HFFc6 (cell line): Measurements from ENCODE around the gene UGT1A8. TPM values are rescaled to one million over a fixed set of nuclear protein-coding genes. Genes with fewer than 3 reads are reported as not detected.
"Not testable (repeated sequence)": the region's sequence is repeated elsewhere in the genome, so short reads cannot be mapped to it uniquely, and the experiment has no call there.

Experiments used
- DNase-seq: peaks from one replicate; pipeline ENCODE4 v3.0.0-alpha.2; 2018
- H3K27ac Mint-ChIP-seq: 2 replicates; pipeline ENCODE4 v1.8.0; 2020; ENCODE audit warnings: mild to moderate bottlenecking, mixed read lengths
- H3K27me3 Mint-ChIP-seq: 2 replicates; pipeline ENCODE4 v1.8.0; 2021; ENCODE audit warnings: mild to moderate bottlenecking, moderate library complexity, mixed read lengths; ENCODE audit not compliant: insufficient read depth
- H3K36me3 Mint-ChIP-seq: 2 replicates; pipeline ENCODE4 v1.8.0; 2021; ENCODE audit warnings: low read depth, mixed read lengths
- H3K4me1 Mint-ChIP-seq: 2 replicates; pipeline ENCODE4 v1.8.0; 2020; ENCODE audit warnings: low read depth, mixed read lengths
- H3K4me3 Mint-ChIP-seq: 2 replicates; pipeline ENCODE4 v1.8.0; 2020; ENCODE audit warnings: mild to moderate bottlenecking, moderate library complexity, mixed read lengths
- H3K9me3 Mint-ChIP-seq: 2 replicates; pipeline ENCODE4 v1.8.0; 2020; ENCODE audit warnings: mild to moderate bottlenecking, mixed read lengths
- CTCF ChIP-seq: fragments of 200-600 bp; sonication (generic); IDR thresholded peaks from 2 replicates; pipeline ENCODE4 v1.5.0; 2021; ENCODE audit warnings: antibody characterized with exemption, mild to moderate bottlenecking
- total RNA-seq, 6 experiments: library from RNA; stranded (reverse); fragmentation: NEBNext Ultra II Directional; extraction: Animal tissue kit (Norgen Biotek cat#: 25700); gene quantifications; 2 replicates in 1 of 6; 3 replicates in 5 of 6; pipeline ENCODE4 v1.2.3, GENCODE V29; 2021

UGT1A8 gene
- total RNA-seq, 6 experiments from 2014 or later: not detected

- Mint-ChIP-seq H3K36me3 (no peaks in the 10 kb centered on the region), H3K4me1 (peaks cover 4% of the 10 kb centered on the region; the same call in 1 of the 2 replicates), H3K27ac (no peak overlapping the region), H3K9me3 (no peaks in the 10 kb centered on the region; the same call in 1 of the 2 replicates), H3K27me3 (peaks cover 7% of the 10 kb centered on the region; the same call in 1 of the 2 replicates), H3K4me3 (no peak overlapping the region)
- TF ChIP-seq CTCF: no peak
- no peak for DNase-seq
Observed at GRCh38 chr2:233693963-233694362, 76.5 kb downstream of the UGT1A8 start.

DNA sequence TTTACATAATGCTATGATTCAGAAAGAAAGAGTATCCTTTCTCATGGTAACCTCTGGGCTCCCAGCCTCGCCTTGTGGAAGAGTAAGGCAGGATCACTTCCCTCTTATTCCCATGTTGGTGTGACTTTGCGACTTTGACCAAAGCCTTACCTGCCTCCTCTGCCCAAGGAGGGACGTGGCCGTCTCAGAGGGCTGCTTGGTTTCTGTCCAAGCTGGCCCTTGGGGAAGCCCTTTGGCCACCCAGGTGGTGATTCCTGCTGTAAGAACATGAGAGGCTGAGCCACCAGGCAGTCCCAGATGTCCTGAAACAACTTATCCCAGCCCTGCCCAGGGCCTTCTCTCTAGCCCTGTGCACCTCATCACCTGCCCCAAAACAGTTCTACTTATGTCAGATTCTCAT lies 81.3 kb downstream of the UGT1A8 start:
- Mint-ChIP-seq H3K4me3 (no peak overlapping the region), H3K27me3 (no peaks in the 10 kb centered on the region), H3K9me3 (no peaks in the 10 kb centered on the region; the same call in 1 of the 2 replicates), H3K36me3 (no peaks in the 10 kb centered on the region), H3K27ac (no peak overlapping the region), H3K4me1 (no peaks in the 10 kb centered on the region; the same call in 1 of the 2 replicates)
- TF ChIP-seq CTCF: no peak
- no peak for DNase-seq

DNA sequence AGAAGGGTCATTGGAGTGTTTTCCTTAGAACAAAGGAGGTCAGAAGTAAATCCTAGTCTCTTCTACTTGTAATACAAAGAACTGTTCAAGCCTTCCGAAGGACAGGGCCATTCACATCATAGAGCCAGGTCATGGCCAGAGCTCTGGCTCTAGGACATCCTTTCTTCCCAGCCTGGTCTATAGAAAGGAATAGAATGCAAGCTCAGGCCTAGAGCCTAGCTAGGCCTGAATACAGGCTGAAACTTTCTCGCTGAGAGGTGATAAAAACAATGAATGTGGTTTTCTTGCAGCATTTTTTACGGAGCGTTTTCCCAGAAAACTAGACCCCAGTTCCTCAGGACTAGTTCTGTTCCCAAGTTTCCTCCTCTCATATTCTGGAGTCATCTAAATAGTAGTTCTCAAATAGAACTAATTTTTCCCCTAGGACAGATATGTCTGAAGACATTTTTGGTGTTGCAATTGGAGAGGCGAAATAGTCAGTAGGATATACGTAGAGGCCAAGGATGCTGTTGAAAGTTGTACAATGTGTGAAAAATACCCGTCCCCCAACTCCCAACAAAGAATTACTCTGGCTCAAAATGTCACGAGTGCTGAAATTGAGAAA lies 82.1 kb downstream of the UGT1A8 start:
- Mint-ChIP-seq H3K27me3 (no peaks in the 10 kb centered on the region), H3K27ac (peak overlapping the region; percentile 93), H3K9me3 (no peaks in the 10 kb centered on the region; the same call in 1 of the 2 replicates), H3K4me3 (no peak overlapping the region), H3K4me1 (no peaks in the 10 kb centered on the region; the same call in 1 of the 2 replicates), H3K36me3 (no peaks in the 10 kb centered on the region)
- DNase-seq: no peak
- TF ChIP-seq CTCF: no peak

DNA sequence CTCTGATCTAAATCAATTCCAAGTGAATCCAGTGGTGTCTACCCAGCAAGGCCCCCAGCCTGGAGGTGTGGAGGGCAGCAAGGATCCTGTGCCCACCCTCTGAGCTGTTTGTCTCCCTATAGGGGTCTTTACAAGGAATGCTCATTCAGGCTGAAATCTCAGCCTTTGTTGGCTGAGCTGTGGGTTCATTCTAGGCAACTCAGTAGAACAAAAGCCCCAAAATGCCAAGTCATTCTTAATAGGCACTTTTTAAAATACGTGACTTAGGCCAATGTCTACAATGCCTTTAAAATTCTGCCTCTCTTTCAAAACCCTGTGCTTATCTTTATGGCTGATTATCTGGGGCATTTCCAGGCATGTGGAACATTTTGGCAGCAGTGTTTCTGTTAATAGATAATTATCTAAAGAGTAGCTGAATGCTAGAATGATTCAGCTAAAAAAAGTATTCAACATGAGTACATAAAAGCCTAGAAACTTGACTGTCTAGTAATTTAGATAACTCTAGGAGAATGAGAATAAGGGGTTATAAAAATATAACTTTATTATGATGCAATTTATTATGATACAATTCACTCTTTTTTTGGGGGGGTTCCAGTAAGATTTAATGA lies 82.7 kb downstream of the UGT1A8 start:
- no peak for TF ChIP-seq CTCF
- H3K4me3 Mint-ChIP-seq: no peak overlapping the region
- no peaks in the 10 kb centered on the region; the same call in 1 of the 2 replicates for H3K9me3 Mint-ChIP-seq
- H3K4me1 Mint-ChIP-seq: no peaks in the 10 kb centered on the region; the same call in 1 of the 2 replicates
- DNase-seq: peak; percentile 77
- H3K27me3 Mint-ChIP-seq: 0 out of 2 replicates have a peak, but pooled peaks cover 2% of the 10 kb centered on the region
- H3K27ac Mint-ChIP-seq: peak overlapping the region; percentile 93
- H3K36me3 Mint-ChIP-seq: no peaks in the 10 kb centered on the region

DNA sequence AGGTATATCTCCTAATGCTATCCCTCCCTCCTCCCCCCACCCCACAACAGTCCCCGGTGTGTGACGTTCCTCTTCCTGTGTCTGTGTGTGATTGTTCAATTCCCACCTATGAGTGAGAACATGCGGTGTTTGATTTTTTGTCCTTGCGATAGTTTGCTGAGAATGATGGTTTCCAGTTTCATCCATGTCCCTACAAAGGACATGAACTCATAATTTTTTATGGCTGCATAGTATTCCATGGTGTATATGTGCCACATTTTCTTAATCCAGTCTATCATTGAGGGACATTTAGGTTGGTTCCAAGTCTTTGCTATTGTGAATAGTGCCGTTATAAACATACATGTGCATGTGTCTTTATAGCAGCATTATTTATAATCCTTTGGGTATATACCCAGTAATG lies 83.4 kb downstream of the UGT1A8 start:
- not testable (repeated sequence) for H3K4me3 Mint-ChIP-seq, H3K36me3 Mint-ChIP-seq, H3K27me3 Mint-ChIP-seq, H3K4me1 Mint-ChIP-seq, DNase-seq, H3K9me3 Mint-ChIP-seq
- H3K27ac Mint-ChIP-seq: 0 out of 2 replicates have a peak overlapping the region, but pooled peaks have one; percentile 32

DNA sequence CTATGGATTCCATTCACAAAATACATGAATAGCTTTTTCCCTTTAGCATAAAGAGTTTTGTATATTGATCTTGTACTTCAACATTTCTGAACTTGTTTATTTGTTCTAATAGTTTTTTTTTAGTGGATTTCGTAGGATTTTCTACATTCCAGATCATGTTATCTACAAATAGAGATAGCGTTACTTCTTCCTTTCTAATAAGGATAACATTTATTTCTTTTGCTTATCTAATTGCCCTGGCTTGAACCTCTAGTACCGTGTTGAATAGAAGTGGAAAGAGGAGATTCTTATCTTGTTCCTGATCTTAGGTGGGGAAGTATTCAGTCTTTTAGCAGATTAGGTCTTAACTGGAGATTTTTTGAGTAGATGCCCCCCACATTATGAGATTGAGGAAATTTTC lies 84.8 kb downstream of the UGT1A8 start:
- no peaks in the 10 kb centered on the region for H3K36me3 Mint-ChIP-seq
- no peak overlapping the region for H3K4me3 Mint-ChIP-seq
- H3K27ac Mint-ChIP-seq: no peak overlapping the region
- no peak for TF ChIP-seq CTCF
- H3K4me1 Mint-ChIP-seq: peaks cover 5% of the 10 kb centered on the region; the same call in 1 of the 2 replicates
- 0 out of 2 replicates have a peak, but pooled peaks cover 2% of the 10 kb centered on the region for H3K27me3 Mint-ChIP-seq
- DNase-seq: no peak
- H3K9me3 Mint-ChIP-seq: no peaks in the 10 kb centered on the region; the same call in 1 of the 2 replicates
